OCI-LY3 (cell line): ENCODE results near the gene ZSWIM5.

Experiments used
- H2AFZ ChIP-seq: fragments of 200-600, 300-600 bp; shearing (Covaris generic); 2 replicates; pipeline ENCODE4 v1.6.0; 2014; ENCODE audit warnings: antibody characterized with exemption, low read depth, low read length
- H3K27ac ChIP-seq: fragments of 200-600, 300-600 bp; sonication (generic); 2 replicates; pipeline ENCODE4 v1.5.1; 2014; ENCODE audit warnings: mild to moderate bottlenecking, low read length, moderate library complexity, mixed read lengths
- H3K27me3 ChIP-seq: fragments of 200-600, 300-600 bp; sonication (generic); 2 replicates; pipeline ENCODE4 v1.6.1; 2014; ENCODE audit warnings: low read depth, low read length, mixed read lengths
- H3K36me3 ChIP-seq: fragments of 200-600, 300-600 bp; sonication (generic); replicated peaks from 2 replicates; pipeline ENCODE3; 2014; ENCODE audit warnings: low read depth, low read length, mixed read lengths
- H3K4me1 ChIP-seq: fragments of 300-600, 200-600 bp; sonication (generic); 2 replicates; pipeline ENCODE4 v1.6.1; 2014; ENCODE audit warnings: low read length, mixed read lengths
- H3K4me2 ChIP-seq: fragments of 200-600, 300-600 bp; sonication (generic); 2 replicates; pipeline ENCODE4 v1.6.1; 2014; ENCODE audit warnings: low read length, mixed read lengths
- H3K4me3 ChIP-seq: fragments of 300-600, 200-600 bp; sonication (generic); 2 replicates; pipeline ENCODE4 v1.5.1; 2014; ENCODE audit warnings: antibody characterized with exemption, mild to moderate bottlenecking, low read length, moderate library complexity
- H3K79me2 ChIP-seq: fragments of 300-600, 200-600 bp; shearing (Covaris generic); 2 replicates; pipeline ENCODE4 v1.6.1; 2014; ENCODE audit warnings: mild to moderate bottlenecking, low read length, mixed read lengths
- H3K9ac ChIP-seq: fragments of 300-600, 200-600 bp; shearing (Covaris generic); 2 replicates; pipeline ENCODE4 v1.6.0; 2014; ENCODE audit warnings: mild to moderate bottlenecking, low read length, moderate library complexity
- H3K9me3 ChIP-seq: fragments of 200-600, 300-600 bp; shearing (Covaris generic); 2 replicates; pipeline ENCODE4 v1.6.1; 2014; ENCODE audit warnings: low read length, mixed read lengths; ENCODE audit not compliant: insufficient read depth
- H4K20me1 ChIP-seq: fragments of 200-600, 300-600 bp; sonication (generic); 2 replicates; pipeline ENCODE4 v1.6.1; 2016; ENCODE audit warnings: low read length, mixed read lengths; ENCODE audit not compliant: insufficient read depth
- CTCF ChIP-seq: fragments of 200-600, 300-600 bp; sonication (generic); IDR thresholded peaks from 2 replicates; pipeline ENCODE4 v1.5.1; 2014; ENCODE audit warnings: antibody characterized with exemption, low read length, low read depth
- EZH2phosphoT487 ChIP-seq: fragments of 200-600 bp; shearing (Covaris generic); IDR thresholded peaks from 2 replicates; pipeline ENCODE4 v1.6.1; 2018; ENCODE audit warnings: antibody characterized with exemption, mixed run types, low read depth

Gene ZSWIM5

DNA sequence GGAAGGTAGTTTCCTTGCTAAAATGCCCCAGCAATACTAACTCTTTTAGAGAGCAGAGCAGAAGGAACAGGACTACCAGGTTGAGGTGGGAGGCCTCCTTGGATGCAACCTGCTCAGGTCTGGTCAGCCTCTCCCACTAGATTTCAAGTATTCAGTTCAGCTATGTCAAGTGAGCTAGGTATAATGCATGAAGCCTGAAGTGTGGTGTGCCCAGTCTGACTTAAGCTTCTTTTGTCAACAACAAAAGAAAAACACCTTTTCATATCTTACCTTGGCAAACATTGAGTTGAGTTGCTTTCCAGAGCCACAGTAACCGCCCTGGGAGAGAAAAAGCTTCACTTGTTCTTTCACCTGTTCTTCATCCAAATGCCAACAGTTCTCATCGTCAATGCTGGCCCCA lies 146.6 kb downstream of the ZSWIM5 start:
- H4K20me1 ChIP-seq = no peaks in the 10 kb centered on the region
- no peak for TF ChIP-seq CTCF
- TF ChIP-seq EZH2phosphoT487 = no peak
- H3K27me3 ChIP-seq = no peaks in the 10 kb centered on the region
- no peak overlapping the region for H3K9ac ChIP-seq
- H3K79me2 ChIP-seq = no peaks in the 10 kb centered on the region
- no peak overlapping the region for H2AFZ ChIP-seq
- no peak overlapping the region for H3K4me2 ChIP-seq
- H3K9me3 ChIP-seq = no peaks in the 10 kb centered on the region
- H3K4me1 ChIP-seq = no peaks in the 10 kb centered on the region
- no peak overlapping the region for H3K27ac ChIP-seq
- H3K36me3 ChIP-seq = no peaks in the 10 kb centered on the region
- H3K4me3 ChIP-seq = no peak overlapping the region

DNA sequence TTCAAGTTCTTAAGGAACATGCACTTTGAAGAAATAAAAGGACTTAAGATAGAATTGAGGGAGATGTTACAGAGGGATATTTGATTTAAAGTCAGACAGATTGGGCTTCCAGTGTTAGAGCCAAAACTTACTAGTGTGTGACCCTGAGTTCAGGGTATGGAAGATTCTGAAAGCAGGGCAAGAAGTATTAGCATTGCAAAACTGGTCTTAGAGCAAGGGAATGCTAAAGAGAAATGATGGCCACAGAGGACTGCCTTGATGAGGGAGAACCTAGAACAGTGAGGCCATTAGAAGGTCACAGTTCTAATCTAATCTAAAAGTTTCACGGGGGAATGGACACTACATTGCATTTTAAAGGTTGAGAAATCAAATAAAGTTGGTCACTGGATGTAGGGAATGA lies 148.9 kb downstream of the ZSWIM5 start:
- no peak overlapping the region for H3K9ac ChIP-seq
- H3K36me3 ChIP-seq = no peaks in the 10 kb centered on the region
- H3K9me3 ChIP-seq = no peaks in the 10 kb centered on the region
- peaks cover 11% of the 10 kb centered on the region for H3K4me1 ChIP-seq
- TF ChIP-seq EZH2phosphoT487 (no peak), CTCF (no peak)
- H4K20me1 ChIP-seq = no peaks in the 10 kb centered on the region
- no peak overlapping the region for H2AFZ ChIP-seq
- no peak overlapping the region for H3K4me2 ChIP-seq
- H3K79me2 ChIP-seq = no peaks in the 10 kb centered on the region
- no peak overlapping the region for H3K27ac ChIP-seq
- H3K27me3 ChIP-seq = no peaks in the 10 kb centered on the region
- H3K4me3 ChIP-seq = no peak overlapping the region

DNA sequence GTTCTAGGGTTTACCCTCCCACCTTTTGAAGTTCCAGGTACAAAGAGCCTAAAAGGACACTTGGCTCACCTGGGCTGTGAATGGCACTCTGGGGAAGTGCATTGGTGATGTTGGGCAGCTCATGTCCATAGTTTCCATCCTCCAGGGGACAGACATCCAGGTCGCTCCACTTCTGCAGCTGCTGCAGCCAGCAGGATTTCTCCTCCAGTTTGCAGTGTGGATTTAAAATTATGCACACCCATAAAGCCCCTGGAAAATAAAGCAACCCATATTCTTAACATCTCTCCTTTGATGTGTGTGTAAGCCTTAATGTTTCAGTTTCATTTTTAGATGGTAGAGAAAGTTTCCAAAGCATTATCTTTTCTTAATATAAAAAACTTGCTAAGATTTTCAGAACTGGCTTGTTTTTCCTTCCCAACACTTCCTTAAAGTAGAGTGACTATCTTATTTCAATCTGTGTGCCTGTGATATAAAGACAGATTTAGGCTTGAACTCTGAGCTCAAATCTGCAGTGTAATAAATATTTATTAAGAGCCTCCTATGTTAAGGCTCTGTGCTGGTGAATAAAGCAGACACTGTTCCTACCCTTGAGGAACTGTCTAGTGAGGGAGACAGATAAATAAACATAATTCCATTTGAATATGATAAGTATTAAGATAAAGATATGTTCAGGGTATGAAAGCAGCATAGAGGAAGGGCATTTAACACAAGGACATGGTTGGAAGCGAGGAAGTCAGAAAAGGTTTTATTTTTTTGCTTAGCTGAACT lies 155.2 kb downstream of the ZSWIM5 start:
- no peaks in the 10 kb centered on the region for H3K79me2 ChIP-seq
- H3K27ac ChIP-seq = no peak overlapping the region
- no peaks in the 10 kb centered on the region for H4K20me1 ChIP-seq
- no peaks in the 10 kb centered on the region for H3K36me3 ChIP-seq
- no peaks in the 10 kb centered on the region for H3K9me3 ChIP-seq
- no peak overlapping the region for H2AFZ ChIP-seq
- peak overlapping the region; percentile 39; the same call in 1 of the 2 replicates for H3K4me3 ChIP-seq
- H3K4me1 ChIP-seq = peaks cover 30% of the 10 kb centered on the region
- 0 out of 2 replicates have a peak overlapping the region, but pooled peaks have one; percentile 27 for H3K9ac ChIP-seq
- TF ChIP-seq CTCF (no peak), EZH2phosphoT487 (no peak)
- H3K4me2 ChIP-seq = peak overlapping the region; percentile 62
- no peaks in the 10 kb centered on the region for H3K27me3 ChIP-seq

GRCh38 chr1:45047032-45047431 lies 159.4 kb downstream of the ZSWIM5 start:
- no peak overlapping the region for H2AFZ ChIP-seq
- H3K4me2 ChIP-seq = no peak overlapping the region
- no peak overlapping the region for H3K9ac ChIP-seq
- H3K9me3 ChIP-seq = no peaks in the 10 kb centered on the region
- no peaks in the 10 kb centered on the region for H3K79me2 ChIP-seq
- peaks cover 14% of the 10 kb centered on the region for H3K4me1 ChIP-seq
- TF ChIP-seq CTCF = no peak
- TF ChIP-seq EZH2phosphoT487 = no peak
- H3K36me3 ChIP-seq = no peaks in the 10 kb centered on the region
- H3K27ac ChIP-seq = no peak overlapping the region
- no peaks in the 10 kb centered on the region for H3K27me3 ChIP-seq
- H3K4me3 ChIP-seq = no peak overlapping the region
- no peaks in the 10 kb centered on the region for H4K20me1 ChIP-seq
